ENCODE data around the gene CABCOCO1. TPM values are rescaled to one million over a fixed set of nuclear protein-coding genes. Genes with fewer than 3 reads are reported as not detected.

CABCOCO1 gene
- polyA plus RNA-seq, 1 of the 3 experiments (the other 2 are of a cell fraction) = 0.71 TPM

GRCh38 chr10:61795551-61795950, 132.8 kb downstream of the CABCOCO1 start:
- no peaks in the 10 kb centered on the region for H3K27me3 ChIP-seq (ENCODE audit: insufficient read depth)
- no peaks in the 10 kb centered on the region for H4K20me1 ChIP-seq (ENCODE audit: insufficient read depth)
- H3F3A ChIP-seq (replicated peaks; ENCODE audit: insufficient read depth) = peaks cover 13% of the 10 kb centered on the region
- H2AFZ ChIP-seq (ENCODE audit: low read depth) = no peak overlapping the region
- no peaks in the 10 kb centered on the region for H3K9me3 ChIP-seq
- H3K27ac ChIP-seq (ENCODE audit: low read depth in 2 of 2, low read length in 1 of 2) = no peak overlapping the region
- no peak for DNase-seq
- ChIA-PET CTCF (no interaction called here), POLR2A (no interaction called here)
- H3K79me2 ChIP-seq (ENCODE audit: insufficient read depth) = no peaks in the 10 kb centered on the region
- no peak overlapping the region for H3K4me2 ChIP-seq
- H3K36me3 ChIP-seq (replicated peaks in 1 of 2; ENCODE audit: control insufficient read depth in 1 of 2, insufficient read depth in 2 of 2, low read length in 1 of 2) = no peaks in the 10 kb centered on the region
- H3K9me2 ChIP-seq = no peaks in the 10 kb centered on the region
- TF ChIP-seq FOSL2 (IDR thresholded peaks at IDR 0.05; ENCODE audit: borderline replicate concordance, low read depth) = no peak
- no peak for TF ChIP-seq POLR2AphosphoS5 (IDR thresholded peaks at IDR 0.05; ENCODE audit: low read depth, low read length)
- TF ChIP-seq CHD2 (IDR thresholded peaks at IDR 0.05; ENCODE audit: low read length, partially characterized antibody) = no peak
- no peak for TF ChIP-seq GATA2 (CRISPR knock-in tag; IDR thresholded peaks at IDR 0.05)
- TF ChIP-seq USF2 (IDR thresholded peaks at IDR 0.05; ENCODE audit: borderline replicate concordance, low read depth, low read length) = no peak
- no peak for TF ChIP-seq RAD21 (IDR thresholded peaks at IDR 0.05; ENCODE audit: low read length)
- no peak for TF ChIP-seq ZBTB33 (IDR thresholded peaks at IDR 0.05; ENCODE audit: borderline replicate concordance, low read depth)
- no peak for TF ChIP-seq JUND (IDR thresholded peaks at IDR 0.05)
- TF ChIP-seq SIN3A (IDR thresholded peaks at IDR 0.05; ENCODE audit: borderline replicate concordance, low read depth, low read length) = no peak
- no peak for TF ChIP-seq SMC3 (IDR thresholded peaks at IDR 0.05; ENCODE audit: low read depth, low read length)
- TF ChIP-seq FOXM1 (IDR thresholded peaks at IDR 0.05; ENCODE audit: low read depth) = no peak
- no peak for TF ChIP-seq RCOR1 (IDR thresholded peaks at IDR 0.05; ENCODE audit: low read length)
- no peak for TF ChIP-seq USF1 (IDR thresholded peaks at IDR 0.05; ENCODE audit: borderline replicate concordance, low read depth)
- no peak for TF ChIP-seq TCF12 (IDR thresholded peaks at IDR 0.05)
- TF ChIP-seq RXRA (IDR thresholded peaks at IDR 0.05; ENCODE audit: borderline replicate concordance, low read depth) = no peak
- no peak for TF ChIP-seq PBX3 (IDR thresholded peaks at IDR 0.05)
- no peak; the same call in 1 of the 2 replicates for TF ChIP-seq CTCF (IDR thresholded peaks at IDR 0.05)
- peaks cover 7 to 12% of the 10 kb centered on the region in 2 experiments; a peak in 3 of 4 replicates for H3K4me1 ChIP-seq (ENCODE audit: control insufficient read depth in 1 of 2, insufficient read depth in 2 of 2, low read depth in 1 of 2, low read length in 1 of 2)
- 68% methylated on average over 3 of the region's 3 CpGs for WGBS (ENCODE audit: low lambda C conversion rate)
- H3K4me3 ChIP-seq (ENCODE audit: low read depth in 2 of 2, low read length in 1 of 2) = no peak overlapping the region
- no peak overlapping the region for H3K9ac ChIP-seq
